ENCODE measurements around the gene CPA4. TPM values are rescaled to one million over a fixed set of nuclear protein-coding genes. Genes with fewer than 3 reads are reported as not detected.

CPA4 gene
- total and polyA plus RNA-seq, 7 donors = 0.06 TPM; not detected in 6

GRCh38 chr7:130266961-130267321, 26.0 kb upstream of the CPA4 start:
- DNase-seq = no peak
- peaks cover 0 to 1% (median 0%) of the 10 kb centered on the region in 4 donors for H3K4me1 ChIP-seq
- H3K27ac ChIP-seq = no peak overlapping the region
- intact Hi-C loops (cut with DNase I) = no loop called here
- H3K9me3 ChIP-seq = no peaks in the 10 kb centered on the region
- 94 to 97% methylated on average over 1 of the region's 1 CpG for WGBS, 2 donors
- no peaks in the 10 kb centered on the region for H3K27me3 ChIP-seq
- no peak for TF ChIP-seq POLR2AphosphoS5 (IDR thresholded peaks at IDR 0.05)
- TF ChIP-seq EP300 (IDR thresholded peaks at IDR 0.05) = no peak
- no peak for TF ChIP-seq CTCF (IDR thresholded peaks at IDR 0.05)
- H3K36me3 ChIP-seq = no peaks in the 10 kb centered on the region
- H3K4me3 ChIP-seq = no peak overlapping the region

GRCh38 chr7:130268463-130269317, 24.3 kb upstream of the CPA4 start:
- no peak overlapping the region for H3K27ac ChIP-seq
- intact Hi-C loops (cut with DNase I) = no loop called here
- no peak for DNase-seq
- WGBS, 2 donors = 69 to 77% methylated on average over 6 of the region's 6 CpGs
- no peak overlapping the region for H3K4me3 ChIP-seq
- peaks cover 0 to 6% (median 0%) of the 10 kb centered on the region in 3 donors for H3K27me3 ChIP-seq
- TF ChIP-seq CTCF (IDR thresholded peaks at IDR 0.05) (no peak), EP300 (IDR thresholded peaks at IDR 0.05) (no peak), POLR2A (IDR thresholded peaks at IDR 0.05) (no peak), POLR2AphosphoS5 (IDR thresholded peaks at IDR 0.05) (no peak)
- H3K9me3 ChIP-seq = no peaks in the 10 kb centered on the region
- H3K4me1 ChIP-seq = peaks cover 0 to 17% (median 10%) of the 10 kb centered on the region in 4 donors
- no peaks in the 10 kb centered on the region for H3K36me3 ChIP-seq

- H3K4me3 ChIP-seq = no peak overlapping the region
- H3K27me3 ChIP-seq = peaks cover 0 to 6% (median 0%) of the 10 kb centered on the region in 3 donors
- H3K4me1 ChIP-seq = peaks cover 0 to 21% (median 15%) of the 10 kb centered on the region in 4 donors
- no peak for DNase-seq
- WGBS, 2 donors = 89% methylated on average over 1 of the region's 1 CpG
- intact Hi-C loops (cut with DNase I) = no loop called here
- H3K9me3 ChIP-seq = no peaks in the 10 kb centered on the region
- no peaks in the 10 kb centered on the region for H3K36me3 ChIP-seq
- TF ChIP-seq POLR2A (IDR thresholded peaks at IDR 0.05) (no peak), EP300 (IDR thresholded peaks at IDR 0.05) (no peak), CTCF (IDR thresholded peaks at IDR 0.05) (no peak), POLR2AphosphoS5 (IDR thresholded peaks at IDR 0.05) (no peak)
- no peak overlapping the region for H3K27ac ChIP-seq
Measured at GRCh38 chr7:130269318-130269694, 23.7 kb upstream of the CPA4 start.

GRCh38 chr7:130270947-130271800, 21.8 kb upstream of the CPA4 start:
- TF ChIP-seq CTCF (IDR thresholded peaks at IDR 0.05) (no peak), POLR2AphosphoS5 (IDR thresholded peaks at IDR 0.05) (no peak), POLR2A (IDR thresholded peaks at IDR 0.05) (no peak), EP300 (IDR thresholded peaks at IDR 0.05) (no peak)
- H3K4me3 ChIP-seq = no peak overlapping the region
- no peaks in the 10 kb centered on the region for H3K9me3 ChIP-seq
- 87 to 91% methylated on average over 12 of the region's 12 CpGs for WGBS, 2 donors
- peaks cover 0 to 11% (median 0%) of the 10 kb centered on the region in 3 donors for H3K27me3 ChIP-seq
- no peaks in the 10 kb centered on the region for H3K36me3 ChIP-seq
- H3K27ac ChIP-seq = no peak overlapping the region
- no peak for DNase-seq
- H3K4me1 ChIP-seq = peaks cover 0 to 31% (median 16%) of the 10 kb centered on the region in 4 donors
- intact Hi-C loops (cut with DNase I) = no loop called here
